Endodermal cell (in vitro differentiated cells): ENCODE data around the gene SUSD1. TPM values are rescaled to one million over a fixed set of nuclear protein-coding genes. Genes with fewer than 3 reads are reported as not detected.

ENCODE experiments used
- DNase-seq: peaks from one replicate; pipeline ENCODE4 v3.0.0-alpha.2; 2017
- H3K27ac ChIP-seq: 2 replicates; pipeline ENCODE4 v1.5.1; 2013; ENCODE audit warnings: mild to moderate bottlenecking, low read depth, low read length, moderate library complexity
- H3K27me3 ChIP-seq: 2 replicates; pipeline ENCODE4 v1.6.1; 2013; ENCODE audit warnings: mild to moderate bottlenecking, low read length, moderate library complexity; ENCODE audit not compliant: insufficient read depth, control insufficient read depth, poor library complexity, severe bottlenecking
- H3K36me3 ChIP-seq: 2 replicates; pipeline ENCODE4 v1.7.0; 2013; ENCODE audit warnings: mild to moderate bottlenecking, low read length, moderate library complexity; ENCODE audit not compliant: control insufficient read depth, insufficient read depth
- H3K4me1 ChIP-seq: one replicate; pipeline ENCODE4 v1.7.0; 2013; ENCODE audit warnings: low read length; ENCODE audit not compliant: control insufficient read depth, insufficient read depth
- H3K4me3 ChIP-seq: 2 replicates; pipeline ENCODE4 v1.5.1; 2013; ENCODE audit warnings: mild to moderate bottlenecking, low read length, moderate library complexity
- H3K9ac ChIP-seq: 2 replicates; pipeline ENCODE4 v1.6.1; 2013; ENCODE audit warnings: mild to moderate bottlenecking, low read length, moderate library complexity; ENCODE audit not compliant: poor library complexity, severe bottlenecking; ENCODE audit errors: extremely low read depth
- H3K9me3 ChIP-seq: 2 replicates; pipeline ENCODE4 v1.6.1; 2013; ENCODE audit warnings: mild to moderate bottlenecking, low read length, moderate library complexity; ENCODE audit not compliant: control insufficient read depth
- H3K27ac Mint-ChIP-seq: 2 replicates; pipeline ENCODE4 v1.8.0; 2020; ENCODE audit warnings: mixed read lengths
- H3K27me3 Mint-ChIP-seq: 2 replicates; pipeline ENCODE4 v1.8.0; 2021; ENCODE audit warnings: mild to moderate bottlenecking, mixed read lengths; ENCODE audit not compliant: insufficient read depth
- H3K36me3 Mint-ChIP-seq: 2 replicates; pipeline ENCODE4 v1.8.0; 2020; ENCODE audit warnings: low read depth, mixed read lengths
- H3K4me1 Mint-ChIP-seq: 2 replicates; pipeline ENCODE4 v1.8.0; 2020; ENCODE audit warnings: mixed read lengths
- H3K4me3 Mint-ChIP-seq: 2 replicates; pipeline ENCODE4 v1.8.0; 2020; ENCODE audit warnings: mild to moderate bottlenecking, moderate library complexity, mixed read lengths
- H3K9me3 Mint-ChIP-seq: 2 replicates; pipeline ENCODE4 v1.8.0; 2020; ENCODE audit warnings: mild to moderate bottlenecking, mixed read lengths
- WGBS, 2 experiments: methylation state at CpG; one replicate each; pipeline versions ENCODE4 v1.1.5 to v1.1.7; 2013; ENCODE audit warnings: missing lambda C conversion rate in 2 of 2, mixed read lengths in 1 of 2; ENCODE audit not compliant: insufficient coverage in 1 of 2, insufficient read length in 1 of 2; 5-methylcytosine and 5-hydroxymethylcytosine counted together
- total RNA-seq, 2 donors: library from RNA; stranded (reverse); fragmentation: NEBNext Ultra II Directional in 1 of 2; extraction: Animal tissue kit (Norgen Biotek cat#: 25700) in 1 of 2; gene quantifications; 2 replicates in 1 of 2; 3 replicates in 1 of 2; pipeline ENCODE4 v1.2.1, GENCODE V29; 2021
- TF ChIP-seq, protein P1 (sequence below): fragments of 200-600 bp; sonication (generic); conservative IDR thresholded peaks from 2 replicates; pipeline ENCODE4 v1.5.0; 2021; ENCODE audit warnings: antibody characterized with exemption, mild to moderate bottlenecking

SUSD1 gene
- total RNA-seq, 2 donors from 2014 or later, result 7.7 to 10.4 TPM

DNA sequence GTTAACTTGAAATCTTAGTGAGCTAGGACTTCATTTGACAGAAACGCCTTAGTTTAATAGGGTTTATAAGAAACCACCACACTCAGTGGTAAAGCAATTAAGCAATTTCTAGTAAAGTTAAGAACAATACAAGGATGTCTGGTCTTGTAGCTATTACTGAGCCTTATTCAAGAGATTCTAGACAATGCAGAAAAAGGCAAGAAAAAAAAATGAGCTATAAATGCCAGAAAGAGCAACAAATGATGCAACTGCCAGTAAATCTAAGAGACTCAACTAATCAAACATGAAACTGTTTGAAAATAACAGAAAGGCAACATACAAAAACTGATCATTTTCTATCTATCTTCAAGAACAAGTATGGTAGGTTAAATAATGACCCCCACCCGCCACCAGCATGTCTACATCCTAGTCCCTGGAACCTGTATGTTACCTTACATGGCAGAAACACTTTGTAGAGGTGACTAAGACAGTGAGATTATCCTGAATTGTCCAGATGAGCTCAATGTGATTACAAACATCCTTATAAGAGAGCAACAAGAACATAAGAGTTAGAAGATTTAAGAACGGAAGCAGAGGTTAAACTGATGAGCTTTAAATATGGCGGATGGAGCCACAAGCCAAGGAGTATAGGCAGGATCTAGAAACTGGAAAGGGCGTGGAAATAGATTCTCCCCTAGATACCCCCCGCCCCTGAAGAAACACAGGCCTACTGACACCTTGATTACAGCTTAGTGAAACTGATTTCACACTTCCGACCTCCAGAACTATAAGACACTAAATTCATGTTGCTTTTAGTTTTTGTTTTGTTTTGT is 93.0 kb downstream of the SUSD1 start:
- TF ChIP-seq, protein P1, sequence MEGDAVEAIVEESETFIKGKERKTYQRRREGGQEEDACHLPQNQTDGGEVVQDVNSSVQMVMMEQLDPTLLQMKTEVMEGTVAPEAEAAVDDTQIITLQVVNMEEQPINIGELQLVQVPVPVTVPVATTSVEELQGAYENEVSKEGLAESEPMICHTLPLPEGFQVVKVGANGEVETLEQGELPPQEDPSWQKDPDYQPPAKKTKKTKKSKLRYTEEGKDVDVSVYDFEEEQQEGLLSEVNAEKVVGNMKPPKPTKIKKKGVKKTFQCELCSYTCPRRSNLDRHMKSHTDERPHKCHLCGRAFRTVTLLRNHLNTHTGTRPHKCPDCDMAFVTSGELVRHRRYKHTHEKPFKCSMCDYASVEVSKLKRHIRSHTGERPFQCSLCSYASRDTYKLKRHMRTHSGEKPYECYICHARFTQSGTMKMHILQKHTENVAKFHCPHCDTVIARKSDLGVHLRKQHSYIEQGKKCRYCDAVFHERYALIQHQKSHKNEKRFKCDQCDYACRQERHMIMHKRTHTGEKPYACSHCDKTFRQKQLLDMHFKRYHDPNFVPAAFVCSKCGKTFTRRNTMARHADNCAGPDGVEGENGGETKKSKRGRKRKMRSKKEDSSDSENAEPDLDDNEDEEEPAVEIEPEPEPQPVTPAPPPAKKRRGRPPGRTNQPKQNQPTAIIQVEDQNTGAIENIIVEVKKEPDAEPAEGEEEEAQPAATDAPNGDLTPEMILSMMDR, result no peak
- H3K27me3 Mint-ChIP-seq, result no peaks in the 10 kb centered on the region
- H3K4me3 Mint-ChIP-seq, result no peak overlapping the region
- Histone ChIP-seq H3K4me1 (no peaks in the 10 kb centered on the region), H3K9ac (no peak overlapping the region), H3K4me3 (no peak overlapping the region), H3K27ac (no peak overlapping the region), H3K36me3 (no peaks in the 10 kb centered on the region), H3K27me3 (no peaks in the 10 kb centered on the region), H3K9me3 (no peaks in the 10 kb centered on the region)
- no peak for DNase-seq
- no peak overlapping the region for H3K27ac Mint-ChIP-seq
- H3K9me3 Mint-ChIP-seq, result peaks cover 4% of the 10 kb centered on the region
- peaks cover 11% of the 10 kb centered on the region for H3K36me3 Mint-ChIP-seq
- 71% methylated on average over 3 to 7 of the region's 7 CpGs for WGBS, 2 experiments
- H3K4me1 Mint-ChIP-seq, result peaks cover 3% of the 10 kb centered on the region

DNA sequence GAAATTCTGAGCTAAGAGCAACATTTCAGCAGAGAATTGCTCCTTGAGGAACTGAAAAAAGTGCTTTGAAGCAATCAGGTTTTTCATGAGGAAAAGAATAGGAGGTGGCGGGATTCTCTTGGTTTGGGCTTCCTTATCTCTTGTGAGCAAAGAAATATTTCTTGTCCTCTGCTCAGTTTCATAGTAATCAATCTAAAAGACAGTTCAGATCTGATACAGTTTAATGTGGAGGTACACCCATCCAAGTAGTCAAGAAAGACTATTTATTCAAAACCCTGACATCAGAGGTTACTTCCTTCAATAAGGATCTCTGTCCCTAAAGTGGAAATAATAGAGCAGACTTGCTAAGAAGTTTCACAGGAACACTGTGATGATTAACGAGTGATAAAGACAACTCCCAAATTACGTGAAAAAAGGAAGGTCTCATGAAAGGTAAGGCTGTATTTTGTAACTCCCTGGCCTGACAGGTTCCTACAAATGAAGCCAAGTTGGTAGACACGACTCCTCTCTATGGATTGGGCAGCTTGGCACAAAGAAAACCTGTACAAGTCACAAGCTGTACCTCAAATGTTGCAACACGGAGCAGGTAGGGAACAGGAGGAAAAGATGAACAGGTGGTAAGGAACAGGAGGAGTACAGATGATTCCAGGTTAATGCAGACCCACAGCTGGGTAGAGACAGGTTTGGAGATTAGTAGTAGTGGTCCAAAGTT is 94.1 kb downstream of the SUSD1 start:
- Mint-ChIP-seq H3K4me3 (no peak overlapping the region), H3K36me3 (peaks cover 14% of the 10 kb centered on the region), H3K9me3 (peaks cover 4% of the 10 kb centered on the region), H3K27ac (no peak overlapping the region), H3K27me3 (no peaks in the 10 kb centered on the region), H3K4me1 (no peaks in the 10 kb centered on the region)
- H3K4me1 ChIP-seq, result no peaks in the 10 kb centered on the region
- no peak overlapping the region for H3K9ac ChIP-seq
- H3K27me3 ChIP-seq, result no peaks in the 10 kb centered on the region
- TF ChIP-seq, protein P1, result no peak
- H3K36me3 ChIP-seq, result no peaks in the 10 kb centered on the region
- DNase-seq, result no peak
- H3K9me3 ChIP-seq, result no peaks in the 10 kb centered on the region
- WGBS, 2 experiments, result 74 to 89% methylated on average over 5 of the region's 5 CpGs
- H3K4me3 ChIP-seq, result no peak overlapping the region
- no peak overlapping the region for H3K27ac ChIP-seq

DNA sequence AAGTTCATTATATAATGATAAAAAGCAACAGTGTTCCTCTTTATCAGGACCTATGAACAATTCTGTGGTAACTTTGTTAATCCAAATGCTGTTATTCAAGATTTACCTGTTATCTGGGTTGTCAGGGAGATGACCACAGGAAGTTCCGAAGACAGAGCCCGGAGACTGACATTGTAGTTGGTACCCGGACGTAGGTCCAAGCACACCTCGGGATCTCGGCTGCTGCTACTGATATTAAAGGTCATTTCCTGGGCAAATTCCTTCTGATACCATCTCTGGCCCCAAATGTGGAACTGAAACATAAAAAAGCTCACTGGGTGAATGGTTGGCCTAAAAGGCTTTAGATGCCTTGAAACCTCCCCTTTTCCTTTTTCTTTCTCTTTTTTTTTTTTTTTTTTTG is 96.7 kb downstream of the SUSD1 start:
- TF ChIP-seq, protein P1, result no peak
- Histone ChIP-seq H3K4me1 (no peaks in the 10 kb centered on the region), H3K27me3 (no peaks in the 10 kb centered on the region), H3K9me3 (no peaks in the 10 kb centered on the region), H3K9ac (no peak overlapping the region), H3K27ac (no peak overlapping the region), H3K36me3 (no peaks in the 10 kb centered on the region), H3K4me3 (no peak overlapping the region)
- 95% methylated on average over 6 of the region's 6 CpGs for WGBS, 2 experiments
- Mint-ChIP-seq H3K27me3 (no peaks in the 10 kb centered on the region), H3K4me1 (peaks cover 4% of the 10 kb centered on the region), H3K27ac (no peak overlapping the region), H3K9me3 (peaks cover 4% of the 10 kb centered on the region), H3K4me3 (no peak overlapping the region), H3K36me3 (peaks cover 14% of the 10 kb centered on the region)
- DNase-seq, result no peak
